Hepatocyte (in vitro differentiated cells): ENCODE data around the gene SERPINA6.

Source experiments
- EZH2phosphoT487 ChIP-seq: fragments of 200-600 bp; sonication (generic); IDR thresholded peaks from one replicate; pipeline ENCODE4 v1.6.1; 2018; ENCODE audit warnings: antibody characterized with exemption, mild to moderate bottlenecking, low read depth, moderate library complexity; ENCODE audit not compliant: unreplicated experiment, severe bottlenecking
- TF ChIP-seq, protein P1 (sequence below): fragments of 200-600 bp; sonication (generic); IDR thresholded peaks from 2 replicates; pipeline ENCODE4 v1.5.1; 2016; ENCODE audit warnings: antibody characterized with exemption, mild to moderate bottlenecking; ENCODE audit not compliant: poor library complexity

DNA sequence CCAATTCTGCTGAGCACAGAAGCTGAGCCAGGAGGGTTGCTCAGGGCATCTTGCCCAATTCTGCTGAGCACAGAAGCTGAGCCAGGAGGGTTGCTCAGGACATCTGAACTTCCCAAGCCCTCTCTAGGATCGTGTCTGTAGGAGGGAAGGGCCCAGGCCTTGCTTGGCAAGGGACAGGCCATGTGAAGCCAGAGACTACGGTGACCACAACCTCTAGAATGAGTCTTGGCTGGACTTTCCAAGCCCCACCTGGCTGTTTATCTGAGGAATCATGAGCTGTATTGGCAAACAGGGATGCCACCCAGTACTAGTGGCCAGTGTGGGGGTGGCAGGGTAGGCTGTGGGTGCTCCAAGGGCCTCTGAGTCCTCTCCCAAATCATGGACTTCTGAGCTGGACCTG is 7.7 kb upstream of the SERPINA6 start:
- TF ChIP-seq, protein P1, sequence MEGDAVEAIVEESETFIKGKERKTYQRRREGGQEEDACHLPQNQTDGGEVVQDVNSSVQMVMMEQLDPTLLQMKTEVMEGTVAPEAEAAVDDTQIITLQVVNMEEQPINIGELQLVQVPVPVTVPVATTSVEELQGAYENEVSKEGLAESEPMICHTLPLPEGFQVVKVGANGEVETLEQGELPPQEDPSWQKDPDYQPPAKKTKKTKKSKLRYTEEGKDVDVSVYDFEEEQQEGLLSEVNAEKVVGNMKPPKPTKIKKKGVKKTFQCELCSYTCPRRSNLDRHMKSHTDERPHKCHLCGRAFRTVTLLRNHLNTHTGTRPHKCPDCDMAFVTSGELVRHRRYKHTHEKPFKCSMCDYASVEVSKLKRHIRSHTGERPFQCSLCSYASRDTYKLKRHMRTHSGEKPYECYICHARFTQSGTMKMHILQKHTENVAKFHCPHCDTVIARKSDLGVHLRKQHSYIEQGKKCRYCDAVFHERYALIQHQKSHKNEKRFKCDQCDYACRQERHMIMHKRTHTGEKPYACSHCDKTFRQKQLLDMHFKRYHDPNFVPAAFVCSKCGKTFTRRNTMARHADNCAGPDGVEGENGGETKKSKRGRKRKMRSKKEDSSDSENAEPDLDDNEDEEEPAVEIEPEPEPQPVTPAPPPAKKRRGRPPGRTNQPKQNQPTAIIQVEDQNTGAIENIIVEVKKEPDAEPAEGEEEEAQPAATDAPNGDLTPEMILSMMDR = no peak
- no peak for TF ChIP-seq EZH2phosphoT487
